NB4 (cell line): ENCODE results near the gene PRADC1.

Source experiments
- DNase-seq: peaks from one replicate; pipeline ENCODE4 v3.0.0; 2010; ENCODE audit warnings: low read depth
- H3K4me3 ChIP-seq: one replicate; pipeline ENCODE4 v1.5.1; 2011; ENCODE audit warnings: mild to moderate bottlenecking, low read depth, low read length, moderate library complexity
- MYC ChIP-seq: IDR thresholded peaks from 2 replicates; pipeline ENCODE4 v1.6.1; 2011; ENCODE audit warnings: low read depth, low read length
- POLR2A ChIP-seq: IDR thresholded peaks from 2 replicates; pipeline ENCODE4 v1.6.1; 2011; ENCODE audit warnings: mild to moderate bottlenecking; ENCODE audit not compliant: insufficient read length; ENCODE audit errors: extremely low read depth
- TF ChIP-seq, protein P1 (sequence below): IDR thresholded peaks from one replicate; pipeline ENCODE4 v1.5.1; 2012; ENCODE audit warnings: low read depth, low read length
- TF ChIP-seq, protein P2 (sequence below): IDR thresholded peaks from 2 replicates; pipeline ENCODE4 v1.6.1; 2011; ENCODE audit warnings: low read depth, low read length

PRADC1 gene

DNA sequence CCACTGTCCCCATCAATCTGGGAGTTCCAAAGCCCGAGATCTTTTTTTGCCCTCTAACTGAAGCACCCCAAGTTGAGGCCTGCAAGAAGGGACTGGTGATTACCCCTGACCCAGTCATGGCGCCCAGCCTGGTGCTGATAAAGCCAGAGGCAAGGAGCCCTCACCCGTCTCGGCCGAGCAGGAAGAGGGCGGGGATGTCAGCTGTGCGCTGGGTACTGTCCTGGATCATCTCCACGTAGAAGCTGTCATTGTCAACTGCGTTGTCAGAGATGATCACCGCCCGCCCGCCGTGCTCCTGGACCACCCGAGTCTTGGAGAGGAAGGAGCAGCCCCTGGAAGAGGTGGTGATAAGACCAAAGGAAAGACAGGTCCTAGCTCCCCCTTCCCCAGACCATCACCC, 4.4 kb downstream of the PRADC1 start:
- TF ChIP-seq MYC (no peak), POLR2A (no peak)
- TF ChIP-seq, protein P1, sequence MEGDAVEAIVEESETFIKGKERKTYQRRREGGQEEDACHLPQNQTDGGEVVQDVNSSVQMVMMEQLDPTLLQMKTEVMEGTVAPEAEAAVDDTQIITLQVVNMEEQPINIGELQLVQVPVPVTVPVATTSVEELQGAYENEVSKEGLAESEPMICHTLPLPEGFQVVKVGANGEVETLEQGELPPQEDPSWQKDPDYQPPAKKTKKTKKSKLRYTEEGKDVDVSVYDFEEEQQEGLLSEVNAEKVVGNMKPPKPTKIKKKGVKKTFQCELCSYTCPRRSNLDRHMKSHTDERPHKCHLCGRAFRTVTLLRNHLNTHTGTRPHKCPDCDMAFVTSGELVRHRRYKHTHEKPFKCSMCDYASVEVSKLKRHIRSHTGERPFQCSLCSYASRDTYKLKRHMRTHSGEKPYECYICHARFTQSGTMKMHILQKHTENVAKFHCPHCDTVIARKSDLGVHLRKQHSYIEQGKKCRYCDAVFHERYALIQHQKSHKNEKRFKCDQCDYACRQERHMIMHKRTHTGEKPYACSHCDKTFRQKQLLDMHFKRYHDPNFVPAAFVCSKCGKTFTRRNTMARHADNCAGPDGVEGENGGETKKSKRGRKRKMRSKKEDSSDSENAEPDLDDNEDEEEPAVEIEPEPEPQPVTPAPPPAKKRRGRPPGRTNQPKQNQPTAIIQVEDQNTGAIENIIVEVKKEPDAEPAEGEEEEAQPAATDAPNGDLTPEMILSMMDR: no peak
- TF ChIP-seq, protein P2, sequence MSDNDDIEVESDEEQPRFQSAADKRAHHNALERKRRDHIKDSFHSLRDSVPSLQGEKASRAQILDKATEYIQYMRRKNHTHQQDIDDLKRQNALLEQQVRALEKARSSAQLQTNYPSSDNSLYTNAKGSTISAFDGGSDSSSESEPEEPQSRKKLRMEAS: no peak
- H3K4me3 ChIP-seq: no peak overlapping the region
- no peak for DNase-seq

DNA sequence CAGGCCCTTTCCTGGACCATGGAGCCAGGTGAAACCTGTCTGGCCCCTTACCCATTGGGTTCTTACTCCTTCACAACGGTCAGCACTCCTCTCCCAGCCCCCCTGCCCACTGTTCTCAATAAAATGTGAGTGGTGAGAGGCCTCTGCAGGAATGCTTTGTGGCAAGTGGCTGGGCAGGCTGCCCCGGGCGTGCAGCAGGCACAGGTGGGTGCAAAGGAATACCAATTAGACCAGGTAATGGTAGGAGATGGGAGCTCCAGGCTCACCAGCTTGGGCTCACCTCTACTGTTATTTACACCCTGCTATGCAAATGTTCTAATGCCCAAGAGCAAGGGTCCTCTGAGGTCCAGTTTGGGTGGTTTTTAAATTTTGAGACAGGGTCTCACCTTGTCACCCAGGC, 6.0 kb downstream of the PRADC1 start:
- H3K4me3 ChIP-seq: no peak overlapping the region
- TF ChIP-seq MYC: no peak
- TF ChIP-seq, protein P1: no peak
- no peak for TF ChIP-seq POLR2A
- TF ChIP-seq, protein P2: no peak
- no peak for DNase-seq

DNA sequence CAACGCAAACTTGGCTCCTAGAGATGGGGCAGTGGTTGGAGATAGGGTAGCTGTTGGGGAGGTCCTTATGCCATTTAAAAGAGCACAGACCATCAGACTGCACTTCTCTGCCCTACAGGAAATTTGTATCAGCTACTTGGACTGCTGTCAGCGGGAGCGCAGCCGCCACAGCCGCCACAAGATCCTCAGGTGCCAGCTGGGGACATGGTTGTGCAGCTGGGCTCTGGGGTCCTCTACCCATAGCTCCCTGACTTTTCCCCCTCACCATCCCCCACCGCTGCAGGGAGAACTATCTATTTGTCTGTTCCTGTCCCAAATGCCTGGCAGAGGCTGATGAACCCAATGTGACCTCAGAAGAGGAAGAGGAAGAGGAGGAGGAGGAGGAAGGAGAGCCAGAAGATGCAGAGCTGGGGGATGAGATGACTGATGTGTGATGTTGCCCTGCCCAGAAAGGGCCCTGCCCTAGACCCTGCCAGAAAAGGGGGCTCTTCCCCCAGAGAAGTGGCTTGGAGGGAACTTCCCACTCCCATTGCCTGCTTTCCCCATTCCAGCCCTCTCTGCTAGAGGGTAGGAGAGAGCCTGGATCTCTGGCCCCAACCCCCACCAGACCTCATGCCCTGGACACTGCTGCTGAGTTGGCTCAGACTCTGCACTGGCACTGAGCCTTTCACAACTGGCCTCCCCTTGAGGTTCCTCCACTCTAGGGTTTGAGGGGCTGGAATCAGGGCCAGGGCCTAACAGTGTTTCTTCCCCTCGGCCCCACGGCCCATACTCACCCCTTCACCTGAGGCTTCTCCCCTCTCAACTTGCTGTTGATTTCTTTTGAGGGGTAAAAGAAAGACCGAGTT, 7.3 kb downstream of the PRADC1 start:
- no peak for DNase-seq
- no peak overlapping the region for H3K4me3 ChIP-seq
- TF ChIP-seq, protein P2: no peak
- no peak for TF ChIP-seq POLR2A
- TF ChIP-seq, protein P1: no peak
- no peak for TF ChIP-seq MYC

DNA sequence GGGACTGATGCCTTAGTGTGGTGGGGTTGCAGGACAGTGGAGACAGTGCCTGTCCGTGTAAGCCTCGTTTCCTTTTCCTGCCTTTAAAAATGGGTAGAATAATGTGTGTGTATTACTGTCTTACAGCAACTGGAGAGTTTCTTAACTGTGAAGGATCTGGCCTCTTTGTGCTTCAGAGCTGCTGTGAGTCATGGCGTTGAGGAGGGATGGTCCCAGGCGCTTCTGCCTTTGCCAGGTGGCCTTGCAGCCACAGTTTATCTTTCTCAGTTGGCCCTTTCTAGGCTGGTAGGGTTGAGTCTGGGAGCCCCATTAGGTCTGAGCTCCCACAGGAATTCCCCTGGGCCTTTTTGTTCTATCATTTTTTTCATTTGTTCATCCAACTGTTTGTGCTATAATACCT, 9.2 kb downstream of the PRADC1 start:
- no peak for DNase-seq
- TF ChIP-seq, protein P1: no peak
- TF ChIP-seq MYC (no peak), POLR2A (no peak)
- TF ChIP-seq, protein P2: no peak
- no peak overlapping the region for H3K4me3 ChIP-seq

DNA sequence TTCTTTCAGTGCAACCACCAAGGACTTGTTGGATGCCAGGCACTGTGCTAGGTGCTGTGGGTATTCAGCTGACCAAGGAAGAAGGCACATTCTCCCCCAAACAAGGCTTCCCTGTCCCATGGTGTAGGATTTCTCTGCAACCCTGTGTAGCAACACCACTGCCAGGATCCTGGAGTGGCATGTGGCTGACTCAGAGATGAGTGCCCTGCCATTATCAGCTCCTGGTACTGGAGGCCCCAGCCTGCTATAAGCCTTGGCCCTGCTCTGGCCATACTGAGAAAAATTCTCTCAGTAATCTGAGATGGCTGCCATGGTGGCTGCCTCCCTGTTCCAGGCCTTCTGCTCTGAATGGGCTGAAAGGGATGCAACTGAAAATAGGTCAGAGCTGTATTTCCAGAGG, 14.7 kb downstream of the PRADC1 start:
- no peak overlapping the region for H3K4me3 ChIP-seq
- no peak for DNase-seq
- TF ChIP-seq, protein P1: no peak
- TF ChIP-seq POLR2A (no peak), MYC (no peak)
- TF ChIP-seq, protein P2: no peak
